Lung microvascular endothelial cell (primary cell): ENCODE results near the gene SPOCK3. TPM values are rescaled to one million over a fixed set of nuclear protein-coding genes. Genes with fewer than 3 reads are reported as not detected.

Experiments
- DNase-seq, 2 donors: peaks; one replicate each; pipeline versions ENCODE4 v3.0.0 to v3.0.0-alpha.2; 2010; ENCODE audit warnings: low read depth in 2 of 2
- total RNA-seq: library from RNA; depleted of rRNA; stranded (reverse); fragments of >200 nt; gene quantifications from 2 replicates; pipeline ENCODE4 v1.2.1, GENCODE V29; 2014

SPOCK3 gene
- total RNA-seq, 1 donor from 2014 or later: not detected

DNA sequence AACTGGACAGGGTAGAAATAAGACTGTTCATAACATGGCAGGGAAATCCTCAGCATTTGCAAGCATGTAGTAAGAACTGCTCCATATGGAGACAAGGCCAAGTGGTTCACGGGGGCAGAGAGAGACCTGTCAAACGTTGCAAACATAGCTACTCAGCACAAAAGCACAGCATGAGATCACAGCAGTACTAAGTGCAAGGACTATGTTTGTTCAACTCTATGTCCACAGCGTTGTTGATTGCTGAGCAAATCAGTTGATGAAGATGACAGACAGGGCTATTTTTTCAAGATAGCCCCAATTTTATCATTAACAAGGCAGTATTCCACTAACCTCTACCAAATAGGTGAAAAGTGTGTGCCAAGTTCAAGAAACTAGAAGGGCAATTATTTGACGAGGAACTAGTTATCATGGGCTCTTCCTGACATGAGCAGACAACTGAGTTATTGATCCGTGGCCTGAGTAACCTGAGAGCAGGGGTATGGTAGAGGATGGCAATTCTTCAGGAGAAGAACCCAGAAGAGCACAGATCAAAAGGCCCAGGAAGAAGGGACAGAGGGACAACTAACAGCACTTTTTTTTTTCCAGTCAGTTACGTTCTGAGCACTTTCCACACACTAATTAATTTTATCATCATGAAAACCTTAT is 57.4 kb downstream of the SPOCK3 start:
- no peak for DNase-seq

DNA sequence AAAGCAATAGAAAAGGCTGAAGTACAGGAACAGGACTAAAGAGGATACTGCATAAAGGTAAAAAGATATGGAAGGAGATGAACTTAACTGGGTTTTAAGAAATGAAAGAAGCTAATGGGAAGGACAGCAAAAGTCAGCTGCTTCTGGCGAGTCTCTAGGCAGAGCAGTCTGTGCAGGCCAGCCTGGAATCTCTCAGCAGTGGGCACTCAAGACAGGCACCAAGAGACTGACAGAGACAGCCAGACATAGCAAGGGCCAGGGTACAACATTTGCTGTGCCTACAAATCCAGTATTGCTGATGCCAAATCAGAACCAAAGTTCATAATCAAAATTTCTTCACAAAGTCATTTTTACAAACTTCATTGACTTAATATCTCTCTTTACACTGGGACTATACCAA is 62.4 kb downstream of the SPOCK3 start:
- DNase-seq: no peak

DNA sequence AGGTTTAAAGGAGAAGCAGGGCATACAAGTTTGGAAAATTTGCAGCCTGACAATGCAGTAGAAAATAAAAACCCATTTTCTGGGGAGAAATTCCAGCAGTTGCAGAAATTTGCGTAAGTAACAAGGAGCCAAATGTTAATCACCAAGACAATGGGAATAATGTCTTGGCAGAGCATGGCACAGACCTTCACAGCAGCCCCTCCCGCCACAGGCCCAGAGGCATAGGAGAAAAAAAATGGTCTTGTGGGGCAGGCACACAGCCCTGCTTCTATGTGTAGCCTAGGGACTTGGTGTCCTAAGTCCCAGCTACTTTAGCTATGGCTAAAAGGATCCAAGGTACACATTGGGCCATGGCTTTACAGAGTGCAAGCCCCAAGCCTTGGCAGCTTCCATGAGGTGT is 65.7 kb downstream of the SPOCK3 start:
- no peak for DNase-seq

DNA sequence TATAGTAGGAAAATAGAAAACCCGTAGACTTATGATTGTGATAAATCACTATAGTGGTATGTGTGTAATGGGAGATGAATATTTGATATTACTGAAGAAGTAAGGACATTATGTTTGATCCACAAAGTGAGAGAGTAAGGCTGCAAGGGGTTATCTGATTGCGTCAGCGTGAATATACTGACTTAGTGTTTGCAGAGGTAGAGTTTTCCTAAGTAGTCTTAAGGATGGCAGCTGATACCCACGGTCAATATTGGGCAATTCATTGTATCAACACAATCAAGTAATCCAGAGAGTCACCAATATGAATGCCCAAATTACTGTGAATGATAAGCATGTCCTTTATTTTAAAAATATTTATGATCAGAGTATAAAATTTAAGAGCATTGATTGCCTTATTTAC is 83.7 kb downstream of the SPOCK3 start:
- no peak for DNase-seq

DNA sequence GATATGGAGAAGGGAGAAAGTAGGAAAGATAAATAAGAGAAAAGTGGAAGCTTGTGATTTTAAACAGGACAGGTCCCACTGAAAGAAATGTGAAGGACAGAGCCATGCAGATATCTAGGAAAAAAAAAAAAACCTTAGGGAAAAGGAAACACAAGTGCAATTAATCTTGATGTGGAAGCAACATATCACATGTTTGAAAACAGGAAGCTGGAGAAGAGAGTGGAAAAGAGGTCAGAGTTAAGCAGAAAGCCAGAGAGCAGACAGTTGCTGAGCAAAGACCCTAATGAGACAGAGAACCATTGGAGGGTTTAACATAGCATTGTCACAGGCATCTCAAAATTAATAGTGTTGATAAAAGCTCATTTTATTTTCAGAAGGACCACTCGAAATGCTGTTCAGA is 89.7 kb downstream of the SPOCK3 start:
- no peak for DNase-seq

DNA sequence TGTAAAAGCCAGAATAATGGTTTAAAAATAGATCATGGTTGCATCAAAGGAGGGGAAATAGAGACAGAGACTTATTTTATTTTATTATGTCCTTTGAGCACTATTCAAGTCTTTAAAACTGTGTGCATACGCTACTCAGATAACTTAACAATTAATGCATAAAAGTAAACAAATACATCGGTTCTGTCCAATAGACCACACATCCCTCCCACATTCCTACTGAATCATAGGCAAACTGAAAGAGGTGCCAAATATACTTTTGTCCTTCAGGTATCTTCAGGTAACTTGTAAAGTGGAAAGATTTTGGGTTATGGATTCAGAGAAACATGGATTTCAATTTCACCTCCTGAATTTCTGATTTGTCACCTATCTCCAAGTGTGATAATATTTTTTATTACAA is 91.3 kb downstream of the SPOCK3 start:
- DNase-seq: no peak

DNA sequence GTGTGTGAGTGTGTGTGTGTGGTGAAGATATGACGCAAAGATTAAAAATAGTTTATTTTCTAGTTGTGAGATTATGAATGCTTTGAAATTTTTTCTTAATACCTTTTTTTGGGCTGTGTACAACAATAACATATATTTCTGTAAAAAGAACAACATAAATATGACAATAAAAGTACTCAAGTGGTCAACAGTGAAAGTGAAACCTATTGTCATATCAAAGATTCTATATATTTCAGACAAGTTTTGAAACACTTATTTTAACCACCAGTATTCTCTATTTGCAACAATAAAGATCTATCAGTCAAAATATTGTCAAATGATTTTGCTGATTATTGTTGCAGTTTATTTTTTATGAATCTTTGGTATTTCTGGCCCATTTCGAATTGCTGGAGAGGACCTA is 98.0 kb downstream of the SPOCK3 start:
- DNase-seq: no peak

DNA sequence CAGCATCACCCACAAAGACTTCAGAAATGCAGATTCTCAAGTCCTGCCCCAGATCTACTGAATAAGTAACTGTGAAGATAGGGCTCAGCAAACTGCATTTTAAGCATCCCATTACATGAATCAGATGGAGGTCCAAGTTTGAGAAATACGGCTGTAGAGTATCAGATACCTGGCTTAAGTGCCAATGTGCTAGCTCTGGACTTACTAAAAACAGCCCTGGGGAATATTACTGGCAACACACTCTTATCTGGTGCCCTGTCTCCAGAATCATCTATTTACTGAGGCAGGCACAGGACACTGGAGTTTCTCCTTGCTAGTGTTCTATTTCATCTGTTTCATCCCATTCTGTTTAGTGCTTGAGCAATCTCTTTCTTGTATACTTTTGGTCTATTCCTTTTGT is 105.1 kb downstream of the SPOCK3 start:
- DNase-seq: no peak

DNA sequence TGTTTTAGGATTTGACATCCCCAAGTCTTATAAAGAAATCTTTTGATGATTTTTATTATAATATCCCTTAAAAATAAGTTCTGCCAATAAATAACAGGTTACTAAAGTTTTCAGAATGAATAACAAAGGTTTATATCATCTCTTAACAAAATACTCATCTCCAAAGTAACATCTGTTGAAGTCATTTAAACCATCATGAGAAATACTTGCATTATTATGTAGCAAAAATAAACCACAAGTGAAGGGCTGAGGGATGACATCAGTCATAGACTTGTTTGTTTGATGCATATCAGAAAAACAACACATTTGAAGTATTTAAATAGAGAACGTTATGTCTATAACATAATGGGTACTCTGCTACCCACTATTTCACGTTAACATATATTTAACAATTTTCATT is 114.9 kb downstream of the SPOCK3 start:
- DNase-seq: no peak

DNA sequence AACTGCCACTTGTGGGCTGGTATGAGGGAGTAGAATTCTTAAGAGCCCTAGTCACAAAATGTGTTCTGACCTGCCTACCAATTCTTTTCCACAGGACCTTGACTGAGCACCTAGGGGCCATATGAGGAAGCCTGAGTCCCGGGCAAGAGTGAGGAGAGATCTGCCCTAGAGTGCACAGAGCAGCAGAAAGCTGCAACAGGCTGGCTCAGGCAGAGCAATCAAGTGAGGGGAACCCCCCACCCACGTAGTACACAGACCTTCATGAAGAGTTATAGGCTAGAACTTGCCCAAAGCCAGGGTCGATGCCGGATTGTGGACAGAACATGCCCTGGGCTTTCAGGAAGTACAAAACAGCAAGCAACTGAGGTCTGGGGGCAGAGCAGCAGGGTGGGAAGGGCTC is 117.0 kb downstream of the SPOCK3 start:
- DNase-seq: no peak

DNA sequence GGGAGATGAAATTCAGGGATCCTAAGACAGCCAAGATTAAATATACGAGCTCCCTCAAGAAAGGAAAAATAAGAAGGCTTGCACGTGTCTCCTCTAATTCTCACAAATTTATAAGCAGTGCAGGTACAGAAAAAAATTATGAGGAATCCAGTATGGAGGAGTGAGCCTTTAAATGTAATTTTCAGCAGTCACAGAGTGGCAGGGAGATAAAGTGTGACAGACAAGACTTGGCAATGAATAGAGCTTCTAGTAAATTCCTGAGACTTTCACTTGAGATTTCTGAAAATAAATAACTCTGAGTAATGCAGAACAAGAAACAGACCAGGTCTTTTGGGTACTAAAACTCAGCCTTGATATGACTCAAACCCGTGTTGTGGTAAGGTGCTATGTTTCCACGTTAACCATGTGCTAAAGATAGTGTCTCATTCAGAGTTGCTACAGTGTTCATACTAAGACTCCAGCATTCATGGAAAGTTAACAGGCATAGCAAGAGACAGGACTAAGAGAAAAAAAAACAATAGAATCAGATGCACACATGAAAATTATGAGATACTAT is 119.8 kb downstream of the SPOCK3 start:
- DNase-seq: no peak

DNA sequence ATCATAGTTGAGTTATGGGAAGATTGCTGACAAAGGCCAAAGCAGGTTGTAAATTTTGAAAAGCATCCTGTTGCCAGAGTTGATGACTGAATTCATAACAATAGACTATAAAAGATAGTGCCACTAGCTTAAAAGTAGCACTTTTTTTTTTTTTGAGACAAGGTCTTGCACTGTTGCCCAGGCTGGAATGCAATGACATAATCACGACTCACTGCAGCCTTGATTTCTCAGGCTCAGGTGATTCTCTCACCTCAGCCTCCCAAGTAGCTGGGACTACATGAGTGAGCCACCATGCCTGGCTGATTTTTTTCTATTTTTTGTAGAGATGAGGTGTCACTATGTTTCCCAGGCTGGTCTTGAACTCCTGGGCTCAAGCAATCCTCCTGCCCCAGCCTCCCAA is 122.7 kb downstream of the SPOCK3 start:
- no peak for DNase-seq

DNA sequence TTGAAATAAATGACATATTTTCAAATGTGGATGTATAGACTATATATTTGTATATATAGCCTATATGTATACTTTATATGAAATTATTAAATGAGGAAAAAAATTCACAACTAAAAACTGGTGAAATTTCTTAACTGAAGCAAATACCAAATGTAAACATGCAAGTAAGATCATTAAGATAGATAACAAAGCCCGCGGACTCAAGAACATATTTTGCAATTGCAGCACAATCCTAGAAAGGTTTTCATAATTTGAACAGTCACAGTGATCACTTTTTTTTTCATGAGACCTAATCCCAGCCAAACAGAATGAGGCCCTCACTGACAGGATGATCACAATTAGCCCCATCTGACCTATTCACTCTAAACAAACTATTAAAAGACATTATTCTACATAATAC is 123.2 kb downstream of the SPOCK3 start:
- no peak for DNase-seq

DNA sequence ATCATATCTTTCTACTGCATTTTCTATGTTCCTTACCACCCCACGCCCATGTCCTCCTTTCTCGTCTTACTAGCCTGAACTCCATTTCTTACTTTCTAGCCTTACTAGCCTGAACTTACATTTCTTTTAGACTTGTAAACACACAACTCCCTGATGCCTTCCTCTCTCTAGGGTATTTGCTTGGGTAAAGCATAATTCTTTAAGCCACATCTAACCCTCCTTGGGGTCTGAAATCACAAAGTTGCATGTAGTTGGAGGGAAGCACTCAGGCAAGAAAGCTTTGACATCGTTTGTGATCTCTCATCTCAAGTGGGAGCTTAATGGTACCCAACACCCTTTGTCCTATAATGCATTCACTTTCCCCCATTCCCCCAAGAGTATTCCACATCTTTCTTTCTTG is 124.4 kb downstream of the SPOCK3 start:
- DNase-seq: no peak

DNA sequence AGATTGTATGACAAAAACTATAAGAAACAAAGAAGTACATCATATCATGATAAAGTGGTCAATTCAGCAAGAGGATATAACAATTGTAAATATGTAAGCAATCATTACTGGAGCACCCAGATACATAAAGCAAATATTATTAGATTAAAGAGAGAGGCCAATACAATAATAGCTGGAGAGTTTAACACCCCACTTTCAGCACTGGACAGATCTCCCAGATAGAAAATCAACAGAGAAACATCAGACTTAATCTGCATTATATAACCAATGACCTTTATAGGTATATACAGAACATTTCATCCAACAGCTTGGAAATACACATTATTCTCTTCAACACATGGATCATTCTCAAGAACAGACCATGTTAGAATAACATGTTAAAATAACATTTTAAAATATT is 128.4 kb downstream of the SPOCK3 start:
- no peak for DNase-seq

DNA sequence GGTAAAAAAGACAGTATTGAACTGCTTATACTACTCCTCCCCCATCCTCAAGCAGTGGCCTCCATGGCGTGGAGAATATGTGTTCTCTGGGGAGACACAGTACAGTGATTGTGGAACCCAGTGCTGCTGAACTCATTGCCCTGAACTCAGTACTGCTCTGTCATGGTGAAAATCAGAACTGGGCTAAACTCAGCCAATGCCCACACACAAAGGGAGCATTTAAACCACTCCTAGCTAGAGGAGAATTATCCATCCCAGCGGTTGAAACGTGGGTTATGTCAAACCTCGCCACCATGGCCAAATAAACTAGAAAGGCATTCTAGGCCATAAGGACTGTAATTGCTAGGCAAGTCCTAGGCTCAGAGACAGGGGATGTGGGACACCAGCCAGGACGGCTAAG is 131.8 kb downstream of the SPOCK3 start:
- DNase-seq: no peak

DNA sequence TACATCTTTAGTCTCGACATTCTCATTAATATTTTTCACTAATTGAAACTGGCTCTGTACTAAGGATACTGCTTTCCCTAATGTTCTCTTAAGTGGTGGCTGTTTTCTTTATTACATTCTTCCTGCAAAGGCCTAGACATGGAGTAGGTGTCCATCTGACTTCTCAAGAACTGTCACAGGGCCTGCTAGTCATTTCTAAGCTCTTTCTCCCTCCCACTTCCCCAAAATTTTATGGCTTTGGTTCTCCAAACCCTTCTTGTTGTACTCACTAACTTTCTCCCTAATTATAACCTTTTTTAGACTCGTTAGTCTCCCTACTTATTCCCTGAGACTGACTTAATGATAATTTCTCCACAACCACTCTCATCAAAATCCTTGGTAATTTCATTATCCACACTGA is 133.3 kb downstream of the SPOCK3 start:
- DNase-seq: no peak

DNA sequence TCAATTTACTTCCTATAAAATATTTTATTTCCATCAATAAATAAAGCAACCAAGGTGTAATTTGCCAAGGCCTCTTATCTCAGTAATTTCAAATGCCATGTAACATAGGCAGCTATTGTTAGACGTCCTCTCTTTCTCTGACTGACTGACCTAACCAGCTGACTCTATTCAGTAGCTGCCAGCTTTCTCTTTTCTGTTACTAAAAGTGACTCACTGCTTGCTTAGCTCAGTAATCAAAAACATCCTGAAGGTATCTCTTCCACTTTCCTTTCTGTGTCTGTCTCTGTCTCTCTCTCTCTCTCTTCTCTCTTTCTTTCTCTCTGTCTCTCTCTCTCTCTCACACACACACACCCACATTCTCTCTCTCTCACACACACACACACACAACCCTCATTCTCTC is 134.2 kb downstream of the SPOCK3 start:
- peak; percentile 7 to 8 for DNase-seq

DNA sequence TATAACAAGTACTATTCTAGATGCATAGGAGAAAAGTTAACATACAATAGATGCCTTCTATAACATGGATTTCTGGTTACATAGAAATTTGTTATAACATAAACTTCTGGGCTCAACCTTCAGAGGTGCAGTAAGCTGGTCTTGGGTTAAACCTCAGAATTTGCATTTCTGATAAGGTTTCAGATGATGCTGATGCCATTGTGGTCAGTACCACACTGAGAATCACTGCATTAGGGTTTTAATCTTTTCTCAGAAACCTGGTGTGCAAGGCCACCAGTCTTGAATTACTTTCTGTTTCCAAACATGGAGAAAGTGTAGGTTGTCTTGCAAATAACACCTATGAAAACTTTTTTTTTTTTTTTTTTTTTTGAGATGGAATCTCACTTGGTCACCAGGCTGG is 146.2 kb downstream of the SPOCK3 start:
- DNase-seq: no peak

DNA sequence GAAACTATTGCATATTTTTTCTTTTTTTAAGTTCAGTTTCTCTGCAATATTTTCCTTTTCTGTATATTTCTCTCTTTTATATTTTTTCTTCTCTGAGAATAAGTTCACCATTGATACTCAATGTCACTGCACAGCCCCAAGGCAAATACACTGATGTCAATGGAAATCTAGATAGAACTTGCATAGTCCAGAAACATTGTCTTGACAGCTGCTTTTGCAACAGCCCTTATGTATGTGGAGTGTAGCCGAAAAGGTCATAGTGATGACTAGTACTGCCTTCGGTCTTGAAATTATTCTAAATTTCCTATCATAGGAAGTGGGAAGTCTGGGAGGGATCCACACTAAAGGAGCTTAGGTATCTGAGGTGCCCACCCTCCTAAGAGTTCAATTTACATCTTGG is 150.0 kb downstream of the SPOCK3 start:
- DNase-seq: no peak

DNA sequence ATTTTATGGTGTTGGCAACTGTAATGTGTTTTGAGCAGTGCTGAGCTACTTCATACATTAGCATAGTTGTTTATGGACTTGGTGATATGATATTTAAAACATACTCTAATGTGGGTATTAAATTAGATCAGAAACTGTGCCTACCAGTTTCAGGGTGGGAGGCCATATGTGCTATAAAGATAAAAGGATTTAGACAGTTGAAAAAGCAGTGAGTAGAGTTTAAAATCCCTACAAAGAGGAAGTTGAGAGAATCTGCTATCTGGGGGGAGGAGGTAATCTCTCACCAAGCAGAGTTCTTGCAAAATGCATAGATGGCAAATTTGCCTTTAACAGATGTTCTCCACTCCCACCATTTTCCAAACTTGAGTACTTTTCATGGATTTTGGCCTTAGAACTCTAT is 154.5 kb downstream of the SPOCK3 start:
- DNase-seq: no peak

DNA sequence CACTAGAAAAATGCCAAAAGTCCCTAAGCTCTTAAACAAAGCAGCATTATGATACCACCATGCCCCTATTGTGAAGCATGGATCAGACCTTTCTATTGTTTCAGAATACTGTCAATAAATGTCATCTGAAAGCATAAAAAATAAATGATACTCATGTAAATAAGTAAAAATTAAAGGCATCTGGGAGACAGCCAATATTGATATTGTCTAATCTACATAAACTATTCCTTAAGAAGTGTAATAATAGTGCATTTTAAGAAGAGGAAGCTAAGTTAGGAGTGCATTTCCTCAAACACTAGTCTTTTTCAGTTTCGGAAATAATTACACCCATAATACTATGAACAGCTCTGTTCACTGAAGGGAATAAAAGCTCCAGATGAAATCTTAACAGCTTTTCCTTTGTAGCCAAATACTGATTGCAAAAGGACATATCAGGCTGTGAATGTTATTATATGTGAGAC is 181.6 kb downstream of the SPOCK3 start:
- DNase-seq: no peak

DNA sequence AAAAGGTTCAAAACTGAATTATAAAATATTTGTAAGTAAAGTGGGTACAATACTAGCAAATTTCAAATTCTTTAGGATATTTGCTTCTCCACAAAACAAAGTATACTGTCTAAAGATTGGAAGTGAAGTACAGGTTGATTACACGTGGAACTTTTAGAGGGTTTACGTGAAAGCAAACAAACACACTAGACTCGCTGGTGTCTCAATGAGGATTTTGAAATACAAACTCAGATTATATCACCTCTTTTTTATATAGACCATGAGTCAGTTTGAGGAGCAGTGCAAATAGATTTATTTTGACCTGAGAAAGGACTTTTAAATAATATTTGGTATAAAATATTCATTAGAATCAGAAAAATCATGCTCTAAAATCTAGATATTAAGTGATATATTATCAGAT is 185.0 kb downstream of the SPOCK3 start:
- no peak for DNase-seq

DNA sequence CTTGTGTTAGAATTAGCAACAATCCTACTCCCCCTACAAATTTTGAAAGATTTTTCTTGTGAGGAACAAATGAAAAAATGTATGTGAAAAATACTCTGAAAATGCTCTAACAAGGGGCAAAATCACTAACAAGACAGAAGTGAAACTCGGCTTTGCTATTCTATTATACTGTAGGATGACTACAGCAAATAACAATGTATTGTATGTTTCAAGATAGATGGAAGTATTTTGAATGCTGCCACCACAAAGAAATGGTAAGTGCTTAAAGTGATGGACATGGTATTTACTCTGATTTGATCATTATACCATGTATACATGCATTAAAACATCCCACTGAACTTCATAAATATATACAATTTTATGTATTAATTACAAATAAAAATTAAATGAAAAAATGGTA is 192.8 kb downstream of the SPOCK3 start:
- no peak for DNase-seq
